ENCODE data around the gene GNG10. TPM values are rescaled to one million over a fixed set of nuclear protein-coding genes. Genes with fewer than 3 reads are reported as not detected.
"Not testable (repeated sequence)": the region's sequence is repeated elsewhere in the genome, so short reads cannot be mapped to it uniquely, and the experiment has no call there.

The GNG10 gene
- total RNA-seq, 1 donor from 2014 or later: 59.8 TPM

- no peak for DNase-seq (ENCODE audit: low spot score)
Observed at GRCh38 chr9:111649016-111649415, 12.4 kb upstream of the GNG10 start.

GRCh38 chr9:111657051-111657450, 4.4 kb upstream of the GNG10 start:
- DNase-seq (ENCODE audit: low spot score): no peak

- no peak for DNase-seq (ENCODE audit: low spot score)
Observed at GRCh38 chr9:111658943-111659342, 2.5 kb upstream of the GNG10 start.

- no peak for DNase-seq (ENCODE audit: low spot score)
Observed at GRCh38 chr9:111659691-111660090, 1.7 kb upstream of the GNG10 start.

GRCh38 chr9:111661802-111662521, 557 bp downstream of the GNG10 start:
- DNase-seq (ENCODE audit: low spot score): no peak

GRCh38 chr9:111662576-111663300, 1.3 kb downstream of the GNG10 start:
- DNase-seq (ENCODE audit: low spot score): no peak

- no peak for DNase-seq (ENCODE audit: low spot score)
Observed at GRCh38 chr9:111663301-111663823, 2.0 kb downstream of the GNG10 start.

GRCh38 chr9:111668026-111668573, 6.7 kb downstream of the GNG10 start:
- DNase-seq (ENCODE audit: low spot score): no peak

GRCh38 chr9:111668601-111669000, 7.2 kb downstream of the GNG10 start:
- DNase-seq (ENCODE audit: low spot score): not testable (repeated sequence)

GRCh38 chr9:111674319-111674718, 12.9 kb downstream of the GNG10 start:
- DNase-seq (ENCODE audit: low spot score): no peak

GRCh38 chr9:111676116-111676515, 14.7 kb downstream of the GNG10 start:
- no peak for DNase-seq (ENCODE audit: low spot score)

- DNase-seq (ENCODE audit: low spot score): no peak
Observed at GRCh38 chr9:111678293-111678692, 16.9 kb downstream of the GNG10 start.

- no peak for DNase-seq (ENCODE audit: low spot score)
Observed at GRCh38 chr9:111679199-111679598, 17.8 kb downstream of the GNG10 start.

- no peak for DNase-seq (ENCODE audit: low spot score)
Observed at GRCh38 chr9:111683392-111683791, 22.0 kb downstream of the GNG10 start.

- no peak for DNase-seq (ENCODE audit: low spot score)
Observed at GRCh38 chr9:111691672-111692329, 30.4 kb downstream of the GNG10 start.

GRCh38 chr9:111696796-111697195, 35.4 kb downstream of the GNG10 start:
- no peak for DNase-seq (ENCODE audit: low spot score)

GRCh38 chr9:111700776-111701175, 39.4 kb downstream of the GNG10 start:
- DNase-seq (ENCODE audit: low spot score): no peak

- DNase-seq (ENCODE audit: low spot score): no peak
Observed at GRCh38 chr9:111704503-111704902, 43.1 kb downstream of the GNG10 start.

- no peak for DNase-seq (ENCODE audit: low spot score)
Observed at GRCh38 chr9:111711548-111711947, 50.1 kb downstream of the GNG10 start.

- DNase-seq (ENCODE audit: low spot score): no peak
Observed at GRCh38 chr9:111712369-111712768, 51.0 kb downstream of the GNG10 start.

- DNase-seq (ENCODE audit: low spot score): no peak
Observed at GRCh38 chr9:111715471-111715870, 54.1 kb downstream of the GNG10 start.

- no peak for DNase-seq (ENCODE audit: low spot score)
Observed at GRCh38 chr9:111719541-111719940, 58.1 kb downstream of the GNG10 start.
